ENCODE measurements around the gene EIF4E3.

- no peak for TF ChIP-seq CTCF (IDR thresholded peaks at IDR 0.05)
- no peak for TF ChIP-seq POLR2A (IDR thresholded peaks at IDR 0.05)
These were observed 71.8 kb downstream of the EIF4E3 start for GRCh38 chr3:71653414-71653807.

Data from testis (tissue), 2 donors.